ENCODE measurements around the gene ZBP1.

The ZBP1 gene

DNA sequence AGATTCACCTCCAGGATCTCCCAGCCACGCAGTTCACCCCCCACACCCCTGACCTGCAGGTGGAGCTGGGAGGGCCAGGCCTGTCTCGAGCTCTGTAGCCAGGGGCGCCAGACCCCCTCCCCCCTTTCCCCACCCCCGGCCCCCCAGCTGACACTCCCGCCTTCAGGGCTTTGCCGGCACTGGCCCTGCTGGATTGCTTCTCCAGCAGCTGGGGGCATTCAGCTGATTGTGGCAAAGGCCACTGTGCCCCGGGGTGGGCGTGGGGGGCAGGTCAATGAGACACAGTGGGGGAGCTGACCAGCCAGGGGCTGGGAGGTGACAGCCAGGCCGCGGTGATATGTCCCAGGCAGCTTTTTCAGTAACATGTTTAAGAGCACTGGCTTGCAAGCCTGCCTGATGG, 22.2 kb downstream of the ZBP1 start:
- H3K4me1 ChIP-seq (ENCODE audit: control insufficient read depth in 2 of 2, insufficient read depth in 2 of 2, low read length in 2 of 2) = peaks cover 15 to 16% of the 10 kb centered on the region in 2 donors
- H3K36me3 ChIP-seq (ENCODE audit: control insufficient read depth in 2 of 2, insufficient read depth in 2 of 2, low read length in 2 of 2) = no peaks in the 10 kb centered on the region
- H3K27ac ChIP-seq (ENCODE audit: low read depth in 2 of 2, low read length in 2 of 2) = no peak overlapping the region
- H3K4me3 ChIP-seq (ENCODE audit: low read length in 2 of 2) = no peak overlapping the region
- no peaks in the 10 kb centered on the region for H3K9me3 ChIP-seq (ENCODE audit: control insufficient read depth in 2 of 2, low read length in 2 of 2)
- no peaks in the 10 kb centered on the region for H3K27me3 ChIP-seq (ENCODE audit: control insufficient read depth in 2 of 2, insufficient read depth in 2 of 2, low read length in 2 of 2)
- H3K9ac ChIP-seq (ENCODE audit: low read depth in 1 of 2, low read length in 2 of 2) = no peak overlapping the region

DNA sequence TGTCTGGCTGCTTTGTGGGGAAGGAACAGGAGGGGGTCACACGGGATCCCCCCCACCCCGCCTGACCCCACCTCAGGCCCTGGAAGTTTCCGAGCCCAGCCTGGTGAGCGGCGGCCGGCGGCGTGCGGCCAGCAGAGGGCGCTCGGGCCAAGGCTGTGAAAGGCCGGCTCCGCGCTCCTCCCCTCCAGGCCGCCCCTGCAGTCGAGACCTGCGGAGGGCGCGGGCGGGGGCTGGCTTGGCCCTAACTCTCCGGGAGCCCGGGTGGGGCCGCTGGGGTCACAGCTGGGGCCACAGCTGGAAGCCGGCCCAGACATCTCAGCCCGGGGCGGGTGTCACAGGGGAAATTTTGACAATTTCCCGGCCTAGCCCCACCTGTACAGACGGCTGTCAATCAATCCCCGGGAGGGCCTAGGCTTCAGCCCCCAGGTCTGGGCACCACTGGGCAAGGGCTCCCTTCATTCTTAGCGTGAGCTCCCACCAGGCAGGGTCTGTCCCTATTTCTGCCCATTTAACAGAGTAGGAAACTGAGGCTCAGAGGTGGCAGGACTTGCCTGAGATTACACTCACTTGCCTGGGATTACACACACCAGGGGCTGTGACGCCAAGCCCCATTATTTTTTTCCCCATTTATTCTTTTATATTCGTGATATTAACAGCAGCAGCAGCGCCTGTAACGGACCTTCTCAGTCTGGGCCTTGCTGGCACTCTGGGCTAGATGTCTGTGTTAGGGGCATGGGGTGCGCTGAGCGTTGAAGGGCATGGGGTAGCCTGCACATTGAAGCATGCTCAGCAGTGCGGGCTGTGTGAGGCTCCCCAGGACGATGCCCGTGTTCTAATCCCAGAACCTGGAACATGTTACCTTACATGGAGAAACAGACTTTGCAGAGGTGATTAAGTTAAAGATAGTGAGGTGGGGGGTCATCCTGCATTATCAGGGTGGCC, 23.0 kb downstream of the ZBP1 start:
- no peak overlapping the region for H3K27ac ChIP-seq (ENCODE audit: low read depth in 2 of 2, low read length in 2 of 2)
- peaks cover 16 to 20% of the 10 kb centered on the region in 2 donors for H3K4me1 ChIP-seq (ENCODE audit: control insufficient read depth in 2 of 2, insufficient read depth in 2 of 2, low read length in 2 of 2)
- H3K9ac ChIP-seq (ENCODE audit: low read depth in 1 of 2, low read length in 2 of 2) = no peak overlapping the region

DNA sequence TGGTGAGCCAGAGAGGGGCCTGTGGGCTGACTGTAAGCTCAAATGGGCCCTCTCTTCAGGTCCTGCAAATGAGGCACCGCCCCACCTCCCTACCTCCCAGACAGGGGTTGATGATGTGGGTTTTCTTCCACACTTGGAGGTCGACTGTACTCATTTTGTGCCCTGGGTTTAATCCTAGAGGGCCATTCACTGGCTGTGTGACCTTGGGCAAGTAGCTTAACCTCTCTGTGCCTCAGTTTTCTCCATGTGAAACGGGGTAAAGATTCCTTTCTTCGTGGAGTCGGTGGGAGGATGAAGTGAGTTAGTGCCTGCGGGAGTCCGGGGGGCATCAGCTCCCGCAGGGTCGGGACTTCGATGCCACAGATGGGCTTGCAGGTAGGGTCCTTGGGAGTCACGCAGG, 23.9 kb downstream of the ZBP1 start:
- Histone ChIP-seq H3K9ac (ENCODE audit: low read depth in 1 of 2, low read length in 2 of 2) (no peak overlapping the region), H3K36me3 (ENCODE audit: control insufficient read depth in 2 of 2, insufficient read depth in 2 of 2, low read length in 2 of 2) (no peaks in the 10 kb centered on the region), H3K4me1 (ENCODE audit: control insufficient read depth in 2 of 2, insufficient read depth in 2 of 2, low read length in 2 of 2) (peaks cover 16 to 22% of the 10 kb centered on the region in 2 donors), H3K9me3 (ENCODE audit: control insufficient read depth in 2 of 2, low read length in 2 of 2) (no peaks in the 10 kb centered on the region), H3K27ac (ENCODE audit: low read depth in 2 of 2, low read length in 2 of 2) (no peak overlapping the region), H3K27me3 (ENCODE audit: control insufficient read depth in 2 of 2, insufficient read depth in 2 of 2, low read length in 2 of 2) (no peaks in the 10 kb centered on the region), H3K4me3 (ENCODE audit: low read length in 2 of 2) (no peak overlapping the region)

More for the DNA sequence above, 23.0 kb downstream of the ZBP1 start:
- H3K36me3 ChIP-seq (ENCODE audit: control insufficient read depth in 2 of 2, insufficient read depth in 2 of 2, low read length in 2 of 2) = no peaks in the 10 kb centered on the region
- H3K4me3 ChIP-seq (ENCODE audit: low read length in 2 of 2) = no peak overlapping the region
- H3K9me3 ChIP-seq (ENCODE audit: control insufficient read depth in 2 of 2, low read length in 2 of 2) = no peaks in the 10 kb centered on the region
- H3K27me3 ChIP-seq (ENCODE audit: control insufficient read depth in 2 of 2, insufficient read depth in 2 of 2, low read length in 2 of 2) = no peaks in the 10 kb centered on the region

DNA sequence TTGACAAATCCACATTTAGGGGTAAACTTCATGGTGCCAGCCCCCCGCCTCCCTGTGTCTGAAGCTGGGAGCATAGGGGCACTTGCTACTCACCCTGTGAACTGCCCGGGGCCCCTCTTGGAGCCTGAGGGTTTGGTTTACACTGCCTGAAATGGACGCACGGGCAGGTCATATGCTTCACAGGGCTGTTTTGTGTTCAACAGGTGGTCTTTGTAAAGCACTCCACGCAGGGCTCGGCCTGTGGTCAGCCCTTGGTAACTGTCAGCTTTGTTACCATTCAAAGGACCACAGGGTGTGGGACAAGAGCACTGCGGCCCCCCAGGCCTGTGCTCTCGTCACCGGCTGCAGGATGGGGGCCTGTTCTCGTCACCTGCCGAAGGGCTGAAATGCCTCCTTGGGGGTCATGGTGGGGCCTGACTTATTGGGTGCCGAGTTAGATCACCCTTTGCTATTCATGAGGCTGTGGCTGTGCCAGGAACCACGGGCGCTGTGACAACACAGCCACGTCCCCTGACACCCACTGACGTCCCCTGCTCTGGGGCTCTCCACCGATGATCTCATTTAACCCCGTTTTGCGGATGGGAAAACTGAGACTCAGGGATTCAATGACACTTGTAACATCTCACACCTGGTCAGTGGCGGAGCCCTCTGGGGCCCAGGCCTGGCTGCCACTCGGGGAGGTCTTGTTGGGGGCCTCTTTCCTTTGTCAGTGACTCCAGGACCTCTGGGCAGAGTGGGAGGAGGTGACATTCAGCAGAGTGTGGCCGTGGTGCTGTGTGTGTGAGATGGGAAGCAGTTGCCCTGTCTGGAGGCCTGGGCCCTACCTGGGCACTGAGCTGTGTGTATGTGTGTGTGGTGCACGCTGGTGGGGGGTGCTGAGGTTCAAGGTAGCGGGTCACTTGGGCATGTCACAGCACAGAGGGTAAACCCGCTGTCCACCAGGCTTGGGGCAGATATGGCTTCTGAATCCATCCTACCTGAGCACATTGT, 24.9 kb downstream of the ZBP1 start:
- Histone ChIP-seq H3K27ac (ENCODE audit: low read depth in 2 of 2, low read length in 2 of 2) (no peak overlapping the region), H3K9me3 (ENCODE audit: control insufficient read depth in 2 of 2, low read length in 2 of 2) (no peaks in the 10 kb centered on the region), H3K4me1 (ENCODE audit: control insufficient read depth in 2 of 2, insufficient read depth in 2 of 2, low read length in 2 of 2) (peaks cover 23 to 30% of the 10 kb centered on the region in 2 donors), H3K9ac (ENCODE audit: low read depth in 1 of 2, low read length in 2 of 2) (no peak overlapping the region), H3K36me3 (ENCODE audit: control insufficient read depth in 2 of 2, insufficient read depth in 2 of 2, low read length in 2 of 2) (no peaks in the 10 kb centered on the region), H3K4me3 (ENCODE audit: low read length in 2 of 2) (no peak overlapping the region), H3K27me3 (ENCODE audit: control insufficient read depth in 2 of 2, insufficient read depth in 2 of 2, low read length in 2 of 2) (no peaks in the 10 kb centered on the region)

DNA sequence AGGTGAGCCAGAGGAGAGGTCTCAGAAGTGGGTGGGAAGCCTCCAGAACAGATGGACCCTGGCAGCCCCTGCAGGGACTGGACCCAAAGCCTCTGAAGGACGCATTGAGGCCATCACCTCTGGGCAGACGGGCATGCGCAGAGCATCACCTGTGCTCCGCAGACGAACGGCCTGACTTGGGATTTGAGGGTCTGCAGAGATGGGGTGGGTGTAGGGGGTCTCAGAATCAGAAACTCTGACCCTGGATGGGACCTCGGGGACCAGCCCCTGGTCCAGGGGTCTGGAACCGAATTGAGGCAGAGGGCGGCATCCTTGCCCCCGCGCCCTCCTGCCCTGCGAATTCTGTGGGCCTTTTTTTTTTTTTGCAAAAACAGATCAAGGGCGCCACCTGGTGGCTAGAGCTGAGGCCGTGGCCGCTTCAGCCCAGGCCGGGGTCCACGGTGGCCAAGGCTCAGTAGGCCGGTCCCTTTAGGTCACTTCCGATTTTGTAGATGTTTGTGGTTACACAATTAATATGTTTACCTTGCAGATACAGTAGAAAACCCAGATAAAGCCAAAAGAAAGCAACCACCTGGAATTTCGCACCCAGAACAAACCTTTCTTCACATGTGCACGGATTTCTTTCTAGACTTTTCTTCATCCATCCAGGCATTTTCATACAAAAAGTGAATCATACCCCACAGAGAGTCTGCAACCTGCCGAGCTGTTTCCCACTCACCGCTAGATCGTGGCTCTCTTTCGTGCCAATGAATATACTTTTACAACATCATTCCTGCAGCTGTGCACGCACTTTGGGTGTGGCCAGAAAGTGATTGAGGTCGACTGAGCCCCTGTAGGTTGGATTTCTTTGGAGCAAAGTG, 25.9 kb downstream of the ZBP1 start:
- H3K27ac ChIP-seq (ENCODE audit: low read depth in 2 of 2, low read length in 2 of 2) = no peak overlapping the region
- no peaks in the 10 kb centered on the region for H3K9me3 ChIP-seq (ENCODE audit: control insufficient read depth in 2 of 2, low read length in 2 of 2)
- no peaks in the 10 kb centered on the region for H3K27me3 ChIP-seq (ENCODE audit: control insufficient read depth in 2 of 2, insufficient read depth in 2 of 2, low read length in 2 of 2)
- H3K4me1 ChIP-seq (ENCODE audit: control insufficient read depth in 2 of 2, insufficient read depth in 2 of 2, low read length in 2 of 2) = peaks cover 33 to 39% of the 10 kb centered on the region in 2 donors
- H3K4me3 ChIP-seq (ENCODE audit: low read length in 2 of 2) = no peak overlapping the region
- H3K9ac ChIP-seq (ENCODE audit: low read depth in 1 of 2, low read length in 2 of 2) = peak overlapping the region in 1 of 2 donors; percentile 16
- no peaks in the 10 kb centered on the region for H3K36me3 ChIP-seq (ENCODE audit: control insufficient read depth in 2 of 2, insufficient read depth in 2 of 2, low read length in 2 of 2)

DNA sequence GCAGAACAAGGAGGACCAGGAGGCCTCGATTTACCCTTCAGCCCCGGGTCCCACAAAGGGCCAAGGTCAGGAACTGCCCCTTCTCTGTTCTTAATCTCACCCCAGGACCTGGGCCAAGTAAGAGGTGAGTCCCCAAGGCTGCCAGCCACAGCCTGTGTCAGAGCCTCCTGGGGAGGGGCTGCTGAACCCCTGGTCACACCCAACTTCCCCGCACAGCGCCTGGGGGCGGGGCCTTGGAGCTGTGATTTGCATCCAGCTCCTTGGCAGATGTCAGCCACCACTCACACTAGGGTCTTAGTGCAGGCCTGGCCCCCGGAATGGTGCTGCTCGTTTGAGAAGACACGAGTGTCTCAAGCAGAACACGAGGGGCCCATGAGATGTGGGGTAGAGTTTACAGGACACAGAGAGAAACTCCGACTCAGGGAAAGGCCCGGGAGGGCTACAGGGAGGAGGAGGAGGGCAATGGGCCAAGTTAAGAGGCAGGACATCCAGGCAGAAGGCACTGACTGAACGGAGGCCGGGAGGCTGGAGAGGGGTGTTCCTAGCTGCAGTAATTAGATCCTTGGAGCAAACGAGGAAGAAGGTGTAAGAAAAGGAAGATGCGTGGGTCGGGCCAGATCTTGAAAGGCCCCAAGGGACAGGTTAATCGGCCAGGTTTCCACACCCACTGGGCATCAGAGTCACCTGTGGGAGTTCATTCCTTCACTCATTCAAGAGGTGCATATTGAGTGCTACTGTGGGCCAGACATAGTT, 26.9 kb downstream of the ZBP1 start:
- peak overlapping the region; percentile 4 to 16 for H3K27ac ChIP-seq (ENCODE audit: low read depth in 2 of 2, low read length in 2 of 2)
- no peaks in the 10 kb centered on the region for H3K36me3 ChIP-seq (ENCODE audit: control insufficient read depth in 2 of 2, insufficient read depth in 2 of 2, low read length in 2 of 2)
- no peaks in the 10 kb centered on the region for H3K9me3 ChIP-seq (ENCODE audit: control insufficient read depth in 2 of 2, low read length in 2 of 2)
- peaks cover 38 to 42% of the 10 kb centered on the region in 2 donors for H3K4me1 ChIP-seq (ENCODE audit: control insufficient read depth in 2 of 2, insufficient read depth in 2 of 2, low read length in 2 of 2)
- no peak overlapping the region for H3K4me3 ChIP-seq (ENCODE audit: low read length in 2 of 2)
- H3K9ac ChIP-seq (ENCODE audit: low read depth in 1 of 2, low read length in 2 of 2) = peak overlapping the region; percentile 14 to 16
- H3K27me3 ChIP-seq (ENCODE audit: control insufficient read depth in 2 of 2, insufficient read depth in 2 of 2, low read length in 2 of 2) = no peaks in the 10 kb centered on the region

DNA sequence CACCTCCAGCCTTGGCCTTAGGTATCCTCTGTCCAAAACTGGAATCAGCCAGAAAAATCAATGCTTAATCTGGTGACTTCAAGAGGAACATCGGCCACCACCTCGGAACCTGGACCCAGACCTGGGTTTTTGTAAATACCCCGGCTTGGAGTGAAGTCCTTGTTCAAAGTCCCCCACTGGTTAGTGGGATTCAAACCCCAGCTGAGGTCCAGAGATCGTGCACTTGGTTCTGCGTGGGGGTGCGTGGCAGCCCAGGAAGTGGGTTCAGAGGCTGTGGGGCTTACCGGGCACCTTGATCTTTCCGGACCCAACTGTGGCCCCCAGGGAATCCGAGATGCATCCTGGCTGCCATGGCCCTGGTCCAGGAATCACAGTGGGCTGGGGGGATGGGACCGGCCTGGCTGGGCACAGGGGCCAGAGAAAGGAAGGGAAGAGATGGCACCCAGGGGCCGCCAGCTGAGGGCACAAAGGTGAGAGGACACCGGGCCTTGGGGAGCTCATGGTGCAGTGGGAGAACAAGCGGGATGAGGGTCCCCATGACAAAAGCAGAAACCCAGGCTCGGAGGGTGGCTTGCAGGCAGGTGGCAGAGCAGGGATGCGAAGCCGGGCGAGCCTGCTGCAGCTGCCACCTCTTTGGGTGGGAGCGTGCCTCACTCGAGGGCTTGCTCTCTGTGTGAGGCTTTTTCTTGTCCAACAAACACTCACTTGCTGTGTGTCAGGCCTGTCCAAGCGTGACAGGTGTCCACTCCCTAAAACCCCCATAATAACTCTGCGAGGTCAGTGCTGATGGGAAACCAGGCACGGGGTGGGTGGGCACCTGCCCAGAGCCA, 27.7 kb downstream of the ZBP1 start:
- H3K4me3 ChIP-seq (ENCODE audit: low read length in 2 of 2) = no peak overlapping the region
- H3K9me3 ChIP-seq (ENCODE audit: control insufficient read depth in 2 of 2, low read length in 2 of 2) = no peaks in the 10 kb centered on the region
- peaks cover 38 to 42% of the 10 kb centered on the region in 2 donors for H3K4me1 ChIP-seq (ENCODE audit: control insufficient read depth in 2 of 2, insufficient read depth in 2 of 2, low read length in 2 of 2)
- peak overlapping the region; percentile 14 to 16 for H3K9ac ChIP-seq (ENCODE audit: low read depth in 1 of 2, low read length in 2 of 2)
- peak overlapping the region; percentile 4 to 16 for H3K27ac ChIP-seq (ENCODE audit: low read depth in 2 of 2, low read length in 2 of 2)
- no peaks in the 10 kb centered on the region for H3K27me3 ChIP-seq (ENCODE audit: control insufficient read depth in 2 of 2, insufficient read depth in 2 of 2, low read length in 2 of 2)
- no peaks in the 10 kb centered on the region for H3K36me3 ChIP-seq (ENCODE audit: control insufficient read depth in 2 of 2, insufficient read depth in 2 of 2, low read length in 2 of 2)

DNA sequence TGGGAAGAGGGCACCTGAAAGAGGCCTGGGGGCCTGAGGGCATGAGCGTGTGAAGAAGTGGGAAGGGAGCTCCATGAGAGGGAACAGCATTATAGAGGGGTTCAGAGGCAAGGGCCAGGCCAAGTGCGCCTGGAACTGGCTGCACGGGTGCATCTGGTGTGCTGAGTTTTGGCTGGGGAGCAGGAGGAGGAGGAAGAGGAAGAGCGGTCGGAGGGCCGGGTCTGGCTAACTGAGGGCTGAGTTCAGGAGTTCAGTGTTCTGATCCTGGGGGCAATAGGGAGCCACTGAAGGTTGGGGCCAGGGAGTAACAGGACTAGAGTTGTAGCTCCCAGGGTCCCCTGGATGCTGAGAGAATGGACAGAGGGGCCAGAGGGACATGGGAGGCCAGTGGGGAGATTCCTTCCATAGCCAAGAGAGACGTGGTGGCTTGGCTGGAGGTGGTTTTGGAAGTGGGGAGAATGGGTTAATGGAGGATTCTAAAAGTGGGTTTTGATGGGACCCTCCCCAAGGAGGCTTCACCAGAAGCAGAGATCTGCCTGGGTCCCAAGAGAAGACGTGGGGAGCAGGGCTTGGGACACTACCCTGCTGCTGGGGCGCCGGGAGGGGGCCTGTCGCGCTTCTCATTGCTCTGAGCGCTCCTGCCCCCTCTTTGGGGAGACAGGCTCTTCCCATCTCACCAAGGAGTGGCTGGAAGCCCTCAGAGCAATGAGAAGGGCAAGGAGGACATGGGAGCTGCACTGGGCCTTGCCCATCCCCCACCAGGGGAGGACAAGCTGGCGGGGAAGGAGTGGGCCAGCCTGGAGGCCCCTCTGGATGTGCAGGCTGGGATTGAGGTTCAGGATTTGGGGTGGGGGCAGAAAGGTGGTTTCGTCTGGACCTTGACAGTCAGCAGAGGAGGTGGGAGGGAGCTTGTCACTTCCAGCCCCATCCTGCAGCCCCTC, 28.7 kb downstream of the ZBP1 start:
- H3K27ac ChIP-seq (ENCODE audit: low read depth in 2 of 2, low read length in 2 of 2) = peak overlapping the region in 1 of 2 donors; percentile 90
- no peaks in the 10 kb centered on the region for H3K27me3 ChIP-seq (ENCODE audit: control insufficient read depth in 2 of 2, insufficient read depth in 2 of 2, low read length in 2 of 2)
- no peaks in the 10 kb centered on the region for H3K9me3 ChIP-seq (ENCODE audit: control insufficient read depth in 2 of 2, low read length in 2 of 2)
- no peak overlapping the region for H3K9ac ChIP-seq (ENCODE audit: low read depth in 1 of 2, low read length in 2 of 2)
- H3K4me3 ChIP-seq (ENCODE audit: low read length in 2 of 2) = no peak overlapping the region
- H3K4me1 ChIP-seq (ENCODE audit: control insufficient read depth in 2 of 2, insufficient read depth in 2 of 2, low read length in 2 of 2) = peaks cover 38 to 40% of the 10 kb centered on the region in 2 donors
- H3K36me3 ChIP-seq (ENCODE audit: control insufficient read depth in 2 of 2, insufficient read depth in 2 of 2, low read length in 2 of 2) = no peaks in the 10 kb centered on the region
